Esophagus muscularis mucosa (tissue), 4 donors: ENCODE measurements around the gene HIC1. TPM values are rescaled to one million over a fixed set of nuclear protein-coding genes. Genes with fewer than 3 reads are reported as not detected.

Source experiments
- DNase-seq: peaks from one replicate; pipeline ENCODE4 v3.0.0-alpha.2; 2017; ENCODE audit errors: extremely low spot score
- H3K27ac ChIP-seq, 4 donors: fragments of 200-600 bp; sonication (generic); replicated peaks in 1 of 4; 1 replicate in 3 of 4; 2 replicates in 1 of 4; pipeline ENCODE4 v1.5.1; 2016 to 2019; ENCODE audit warnings: mild to moderate bottlenecking in 1 of 4
- H3K27me3 ChIP-seq, 4 donors: fragments of 200-600 bp; sonication (generic); one replicate each; pipeline versions ENCODE4 v1.5.1 to v1.6.0; 2016 to 2019
- H3K36me3 ChIP-seq, 4 donors: fragments of 200-600 bp; sonication (generic); one replicate each; pipeline ENCODE4 v1.5.1; 2016 to 2019
- H3K4me1 ChIP-seq, 4 donors: fragments of 200-600 bp; sonication (generic); one replicate each; pipeline ENCODE4 v1.5.1; 2016 to 2019
- H3K4me3 ChIP-seq, 4 donors: fragments of 200-600 bp; sonication (generic); 1 replicate in 2 of 4; 2 replicates in 2 of 4; pipeline ENCODE4 v1.5.1; 2016 to 2019; ENCODE audit warnings: mild to moderate bottlenecking in 4 of 4, moderate library complexity in 1 of 4
- H3K9me3 ChIP-seq, 4 donors: fragments of 200-600 bp; sonication (generic); 1 replicate in 3 of 4; 2 replicates in 1 of 4; pipeline ENCODE4 v1.5.1; 2016 to 2019
- EP300 ChIP-seq: sonication (generic); formaldehyde crosslinking; IDR thresholded peaks from one replicate; pipeline ENCODE4 v1.6.1; 2017; ENCODE audit warnings: antibody characterized with exemption
- POLR2A ChIP-seq: fragments of 450-650 bp; IDR thresholded peaks from one replicate; pipeline ENCODE4 v1.6.1; 2017; ENCODE audit warnings: antibody characterized with exemption, moderate library complexity, mild to moderate bottlenecking, low read depth
- POLR2AphosphoS5 ChIP-seq, 2 donors: sonication (generic); formaldehyde crosslinking; IDR thresholded peaks; one replicate each; pipeline ENCODE4 v1.6.1; 2017; ENCODE audit warnings: antibody characterized with exemption in 2 of 2
- WGBS: methylation state at CpG from one replicate; pipeline ENCODE4 v1.1.5; 2018; 5-methylcytosine and 5-hydroxymethylcytosine counted together
- intact Hi-C: fragments of 100-400 bp; cut with DNase I; formaldehyde crosslinking; loops from one replicate; pipeline ENCODE4 v1.15.1; 2023
- total RNA-seq, 4 donors: library from RNA; depleted of rRNA; stranded (reverse); fragments of >200 nt; gene quantifications; one replicate each; pipeline versions ENCODE4 v1.1.0 to v1.2.1, GENCODE V29; 2016
- TF ChIP-seq, protein P1 (sequence below), 3 experiments: fragments of 200-600 bp in 2 of 3; fragments of 450-650 bp in 1 of 3; sonication (generic) in 2 of 3; IDR thresholded peaks; one replicate each; pipeline ENCODE4 v1.5.1; 2017 to 2019; ENCODE audit warnings: antibody characterized with exemption in 3 of 3, mild to moderate bottlenecking in 2 of 3, moderate library complexity in 1 of 3

Gene HIC1
- total RNA-seq, 4 donors from 2014 or later: 48.6 to 86.4 (median 54.9) TPM

DNA sequence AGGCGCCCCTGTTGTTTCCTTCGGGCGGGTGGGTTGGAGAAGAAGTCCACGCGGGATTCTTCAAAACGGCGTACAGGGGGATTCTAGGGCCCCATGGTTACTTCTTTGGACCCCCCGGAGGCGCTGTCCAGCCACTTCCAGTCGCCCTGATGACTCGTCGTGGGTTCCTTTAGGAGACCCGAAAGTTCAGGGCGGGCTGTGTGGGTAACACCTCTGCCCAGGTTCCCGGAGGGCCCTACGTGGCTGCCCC is 716 bp upstream of the HIC1 start:
- H3K9me3 ChIP-seq: no peaks in the 10 kb centered on the region
- intact Hi-C loops: loop anchor here (5.0 kb wide), 1 partner anchor 298 kb away; no protein-coding TSS in a partner anchor
- peak overlapping the region; percentile 66 to 84 (median 72) for H3K4me3 ChIP-seq
- peaks cover 53 to 86% (median 81%) of the 10 kb centered on the region in 4 donors for H3K4me1 ChIP-seq
- peaks cover 0 to 20% (median 5%) of the 10 kb centered on the region in 4 donors for H3K36me3 ChIP-seq
- 3% methylated on average over 6 of the region's 16 CpGs for WGBS
- no peak for TF ChIP-seq EP300
- DNase-seq: no peak
- peak overlapping the region; percentile 90 to 97 (median 92) for H3K27ac ChIP-seq
- H3K27me3 ChIP-seq: peaks cover 0 to 43% (median 0%) of the 10 kb centered on the region in 4 donors

DNA sequence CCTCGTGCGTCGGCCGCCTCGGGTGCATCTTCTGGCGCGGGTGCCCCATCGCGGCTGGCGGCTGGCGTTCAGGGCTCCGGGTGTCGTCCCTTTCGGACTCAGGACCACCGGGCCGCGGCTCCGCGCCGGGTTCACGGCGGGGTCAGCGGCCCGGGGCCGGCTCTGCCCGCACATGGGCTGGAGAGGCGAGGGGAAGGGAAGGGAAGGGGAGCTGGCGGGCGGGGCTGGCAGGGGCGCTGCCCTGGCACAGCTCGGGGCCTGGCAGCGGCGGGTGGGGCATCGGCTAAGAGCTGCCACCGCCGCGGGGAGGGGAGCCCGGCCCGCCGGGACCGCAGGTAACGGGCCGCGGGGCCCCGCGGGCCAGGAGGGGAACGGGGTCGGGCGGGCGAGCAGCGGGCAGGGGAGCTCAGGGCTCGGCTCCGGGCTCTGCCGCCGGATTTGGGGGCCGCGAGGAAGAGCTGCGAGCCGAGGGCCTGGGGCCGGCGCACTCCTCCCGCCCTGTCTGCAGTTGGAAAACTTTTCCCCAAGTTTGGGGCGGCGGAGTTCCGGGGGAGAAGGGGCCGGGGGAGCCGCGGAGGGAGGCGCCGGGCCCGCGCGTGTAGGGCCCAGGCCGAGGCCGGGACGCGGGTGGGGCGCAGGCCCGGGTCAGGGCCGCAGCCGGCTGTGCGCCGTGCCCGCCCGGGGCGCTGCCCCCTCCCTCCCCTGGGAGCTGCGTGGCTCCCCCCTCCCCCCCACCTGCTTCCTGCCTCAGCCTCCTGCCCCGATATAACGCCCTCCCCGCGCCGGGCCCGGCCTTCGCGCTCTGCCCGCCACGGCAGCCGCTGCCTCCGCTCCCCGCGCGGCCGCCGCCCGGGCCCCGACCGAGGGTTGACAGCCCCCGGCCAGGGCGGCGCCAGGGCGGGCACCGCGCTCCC is 646 bp downstream of the HIC1 start:
- H3K9me3 ChIP-seq: no peaks in the 10 kb centered on the region
- H3K4me3 ChIP-seq: peak overlapping the region; percentile 66 to 84 (median 72)
- peak overlapping the region; percentile 90 to 97 (median 92) for H3K27ac ChIP-seq
- H3K36me3 ChIP-seq: peaks cover 3 to 23% (median 10%) of the 10 kb centered on the region in 4 donors
- intact Hi-C loops: loop anchor here (5.0 kb wide), 1 partner anchor 122 kb away; no protein-coding TSS in a partner anchor
- 24% methylated on average over 9 of the region's 113 CpGs for WGBS
- no peak for TF ChIP-seq POLR2A
- TF ChIP-seq POLR2AphosphoS5 (IDR thresholded peaks at IDR 0.05): no peak
- no peak for TF ChIP-seq EP300
- TF ChIP-seq, protein P1, sequence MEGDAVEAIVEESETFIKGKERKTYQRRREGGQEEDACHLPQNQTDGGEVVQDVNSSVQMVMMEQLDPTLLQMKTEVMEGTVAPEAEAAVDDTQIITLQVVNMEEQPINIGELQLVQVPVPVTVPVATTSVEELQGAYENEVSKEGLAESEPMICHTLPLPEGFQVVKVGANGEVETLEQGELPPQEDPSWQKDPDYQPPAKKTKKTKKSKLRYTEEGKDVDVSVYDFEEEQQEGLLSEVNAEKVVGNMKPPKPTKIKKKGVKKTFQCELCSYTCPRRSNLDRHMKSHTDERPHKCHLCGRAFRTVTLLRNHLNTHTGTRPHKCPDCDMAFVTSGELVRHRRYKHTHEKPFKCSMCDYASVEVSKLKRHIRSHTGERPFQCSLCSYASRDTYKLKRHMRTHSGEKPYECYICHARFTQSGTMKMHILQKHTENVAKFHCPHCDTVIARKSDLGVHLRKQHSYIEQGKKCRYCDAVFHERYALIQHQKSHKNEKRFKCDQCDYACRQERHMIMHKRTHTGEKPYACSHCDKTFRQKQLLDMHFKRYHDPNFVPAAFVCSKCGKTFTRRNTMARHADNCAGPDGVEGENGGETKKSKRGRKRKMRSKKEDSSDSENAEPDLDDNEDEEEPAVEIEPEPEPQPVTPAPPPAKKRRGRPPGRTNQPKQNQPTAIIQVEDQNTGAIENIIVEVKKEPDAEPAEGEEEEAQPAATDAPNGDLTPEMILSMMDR (IDR thresholded peaks at IDR 0.05): no peak
- peaks cover 57 to 88% (median 85%) of the 10 kb centered on the region in 4 donors for H3K4me1 ChIP-seq
- no peak for DNase-seq
- peaks cover 0 to 38% (median 0%) of the 10 kb centered on the region in 4 donors for H3K27me3 ChIP-seq

DNA sequence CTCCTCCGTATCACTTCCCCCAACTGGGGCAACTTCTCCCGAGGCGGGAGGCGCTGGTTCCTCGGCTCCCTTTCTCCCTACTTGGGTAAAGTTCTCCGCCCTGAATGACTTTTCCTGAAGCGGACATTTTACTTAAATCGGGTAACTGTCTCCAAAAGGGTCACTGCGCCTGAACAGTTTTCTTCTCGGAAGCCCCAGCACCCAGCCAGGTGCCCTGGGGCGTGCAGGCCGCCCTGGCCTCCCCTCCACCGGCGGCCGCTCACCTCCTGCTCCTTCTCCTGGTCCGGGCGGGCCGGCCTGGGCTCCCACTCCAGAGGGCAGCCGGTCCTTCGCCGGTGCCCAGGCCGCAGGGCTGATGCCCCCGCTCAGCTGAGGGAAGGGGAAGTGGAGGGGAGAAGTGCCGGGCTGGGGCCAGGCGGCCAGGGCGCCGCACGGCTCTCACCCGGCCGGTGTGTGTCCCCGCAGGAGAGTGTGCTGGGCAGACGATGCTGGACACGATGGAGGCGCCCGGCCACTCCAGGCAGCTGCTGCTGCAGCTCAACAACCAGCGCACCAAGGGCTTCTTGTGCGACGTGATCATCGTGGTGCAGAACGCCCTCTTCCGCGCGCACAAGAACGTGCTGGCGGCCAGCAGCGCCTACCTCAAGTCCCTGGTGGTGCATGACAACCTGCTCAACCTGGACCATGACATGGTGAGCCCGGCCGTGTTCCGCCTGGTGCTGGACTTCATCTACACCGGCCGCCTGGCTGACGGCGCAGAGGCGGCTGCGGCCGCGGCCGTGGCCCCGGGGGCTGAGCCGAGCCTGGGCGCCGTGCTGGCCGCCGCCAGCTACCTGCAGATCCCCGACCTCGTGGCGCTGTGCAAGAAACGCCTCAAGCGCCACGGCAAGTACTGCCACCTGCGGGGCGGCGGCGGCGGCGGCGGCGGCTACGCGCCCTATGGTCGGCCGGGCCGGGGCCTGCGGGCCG is 1.6 kb downstream of the HIC1 start:
- intact Hi-C loops: loop anchor here (5.0 kb wide), 1 partner anchor 121 kb away; no protein-coding TSS in a partner anchor
- peaks cover 0 to 29% (median 0%) of the 10 kb centered on the region in 4 donors for H3K27me3 ChIP-seq
- H3K4me1 ChIP-seq: peaks cover 57 to 88% (median 85%) of the 10 kb centered on the region in 4 donors
- no peaks in the 10 kb centered on the region for H3K9me3 ChIP-seq
- TF ChIP-seq, protein P1 (IDR thresholded peaks at IDR 0.05): no peak
- TF ChIP-seq POLR2A (no peak), POLR2AphosphoS5 (IDR thresholded peaks at IDR 0.05) (peak in 1 of 2 donors; percentile 9)
- peak; percentile 91 for DNase-seq
- H3K27ac ChIP-seq: peak overlapping the region; percentile 90 to 97 (median 92)
- peaks cover 3 to 23% (median 16%) of the 10 kb centered on the region in 4 donors for H3K36me3 ChIP-seq
- H3K4me3 ChIP-seq: peak overlapping the region; percentile 66 to 84 (median 72)
- 36% methylated on average over 27 of the region's 85 CpGs for WGBS

DNA sequence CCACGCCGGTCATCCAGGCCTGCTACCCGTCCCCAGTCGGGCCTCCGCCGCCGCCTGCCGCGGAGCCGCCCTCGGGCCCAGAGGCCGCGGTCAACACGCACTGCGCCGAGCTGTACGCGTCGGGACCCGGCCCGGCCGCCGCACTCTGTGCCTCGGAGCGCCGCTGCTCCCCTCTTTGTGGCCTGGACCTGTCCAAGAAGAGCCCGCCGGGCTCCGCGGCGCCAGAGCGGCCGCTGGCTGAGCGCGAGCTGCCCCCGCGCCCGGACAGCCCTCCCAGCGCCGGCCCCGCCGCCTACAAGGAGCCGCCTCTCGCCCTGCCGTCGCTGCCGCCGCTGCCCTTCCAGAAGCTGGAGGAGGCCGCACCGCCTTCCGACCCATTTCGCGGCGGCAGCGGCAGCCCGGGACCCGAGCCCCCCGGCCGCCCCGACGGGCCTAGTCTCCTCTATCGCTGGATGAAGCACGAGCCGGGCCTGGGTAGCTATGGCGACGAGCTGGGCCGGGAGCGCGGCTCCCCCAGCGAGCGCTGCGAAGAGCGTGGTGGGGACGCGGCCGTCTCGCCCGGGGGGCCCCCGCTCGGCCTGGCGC is 2.4 kb downstream of the HIC1 start:
- Histone ChIP-seq H3K36me3 (peaks cover 3 to 26% (median 17%) of the 10 kb centered on the region in 4 donors), H3K4me3 (peak overlapping the region; percentile 66 to 84 (median 72)), H3K27ac (peak overlapping the region; percentile 90 to 97 (median 92)), H3K4me1 (peaks cover 62 to 93% (median 89%) of the 10 kb centered on the region in 4 donors), H3K9me3 (no peaks in the 10 kb centered on the region), H3K27me3 (peaks cover 0 to 27% (median 0%) of the 10 kb centered on the region in 4 donors)
- intact Hi-C loops: loop anchor here (5.0 kb wide), 1 partner anchor 120 kb away; no protein-coding TSS in a partner anchor
- TF ChIP-seq POLR2AphosphoS5 (IDR thresholded peaks at IDR 0.05): no peak
- no peak for TF ChIP-seq EP300
- no peak for TF ChIP-seq POLR2A
- TF ChIP-seq, protein P1 (IDR thresholded peaks at IDR 0.05): no peak
- 59% methylated on average over 20 of the region's 81 CpGs for WGBS
- DNase-seq: no peak
